ENCODE results near the gene PSTPIP1. TPM values are rescaled to one million over a fixed set of nuclear protein-coding genes. Genes with fewer than 3 reads are reported as not detected.

PSTPIP1 gene
- total and polyA plus RNA-seq, 2 of the 4 experiments (the other 2 are of a cell fraction) = 0.36 to 1.1 TPM

GRCh38 chr15:77075528-77075927 is 80.6 kb downstream of the PSTPIP1 start:
- H2BK5ac ChIP-seq (ENCODE audit: low read depth, low read length, poor library complexity, severe bottlenecking) = no peak overlapping the region
- H3K9ac ChIP-seq (ENCODE audit: low read depth, low read length) = no peak overlapping the region
- no peak overlapping the region for H4K5ac ChIP-seq (ENCODE audit: low read depth, low read length)
- H4K20me1 ChIP-seq (ENCODE audit: insufficient read depth, low read length) = no peaks in the 10 kb centered on the region
- ChIA-PET CTCF (no interaction called here), POLR2A (ENCODE audit: unreplicated experiment) (no interaction called here)
- H2AK5ac ChIP-seq (ENCODE audit: low read depth, low read length) = no peak overlapping the region
- H2BK120ac ChIP-seq (ENCODE audit: low read depth, low read length) = no peak overlapping the region
- no peaks in the 10 kb centered on the region for H3K9me3 ChIP-seq (ENCODE audit: control insufficient read depth, insufficient read depth, low read length)
- no peak overlapping the region for H3K27ac ChIP-seq (ENCODE audit: insufficient read depth, low read length)
- H2AFZ ChIP-seq (replicated peaks; ENCODE audit: low read length, poor library complexity) = no peak overlapping the region
- H3K4me3 ChIP-seq (ENCODE audit: insufficient read depth, low read depth, low read length) = no peak overlapping the region
- DNase-seq = no peak
- H3K56ac ChIP-seq (ENCODE audit: extremely low read depth, insufficient read depth, low read length) = no peak overlapping the region
- peaks cover 5% of the 10 kb centered on the region for H3K27me3 ChIP-seq (ENCODE audit: control insufficient read depth, insufficient read depth, low read length)
- H2BK15ac ChIP-seq (ENCODE audit: low read depth, low read length) = no peak overlapping the region
- H4K91ac ChIP-seq (ENCODE audit: insufficient read depth, low read depth, low read length) = no peak overlapping the region
- H2BK20ac ChIP-seq (ENCODE audit: low read depth, low read length) = no peak overlapping the region
- TF ChIP-seq SMC3 (IDR thresholded peaks at IDR 0.05; ENCODE audit: low read depth, low read length) (no peak), RCOR1 (IDR thresholded peaks at IDR 0.05; ENCODE audit: insufficient replicate concordance, low read length) (no peak), MAZ (IDR thresholded peaks at IDR 0.05; ENCODE audit: borderline replicate concordance, low read depth, low read length) (no peak), NFE2L2 (IDR thresholded peaks at IDR 0.05; ENCODE audit: low read depth, low read length) (no peak), RAD21 (IDR thresholded peaks at IDR 0.05; ENCODE audit: low read length) (no peak), CHD1 (IDR thresholded peaks at IDR 0.05; ENCODE audit: low read depth, low read length) (no peak), FOS (IDR thresholded peaks at IDR 0.05; ENCODE audit: low read depth, low read length) (no peak), BHLHE40 (IDR thresholded peaks at IDR 0.05; ENCODE audit: low read depth, low read length) (no peak)
- no peak overlapping the region for H4K8ac ChIP-seq (ENCODE audit: low read depth in 2 of 2, low read length in 2 of 2)
- dilution Hi-C loops (cut with HindIII; ENCODE audit: low sequenced_read_pairs, unreplicated experiment) = no loop called here
- no peak overlapping the region for H2AK9ac ChIP-seq (replicated peaks; ENCODE audit: low read depth, low read length, poor library complexity)
- intact Hi-C loops (cut with micrococcal nuclease) = no loop called here
- H3K14ac ChIP-seq (replicated peaks; ENCODE audit: low read depth, low read length) = no peak overlapping the region
- H3K79me1 ChIP-seq (ENCODE audit: low read depth in 1 of 2, low read length in 2 of 2) = no peaks in the 10 kb centered on the region
- no peaks in the 10 kb centered on the region; the same call in 1 of the 2 replicates for H3K4me1 ChIP-seq (ENCODE audit: control insufficient read depth, insufficient read depth, low read length)
- no peaks in the 10 kb centered on the region for H3K9me1 ChIP-seq (ENCODE audit: insufficient read depth, low read length)
- in situ Hi-C loops (cut with MboI; ENCODE audit: low sequenced_read_pairs) = no loop called here
- no TSS peak for BruUV-seq (replicated peaks)
- H3K4ac ChIP-seq (ENCODE audit: low read depth, low read length) = no peak overlapping the region
- ATAC-seq (ENCODE audit: low read depth) = no peak
- H3K4me2 ChIP-seq (ENCODE audit: low read depth, low read length) = no peak overlapping the region
- H3K18ac ChIP-seq (ENCODE audit: low read depth, low read length) = no peak overlapping the region
- WGBS, 2 experiments (ENCODE audit: extremely low coverage in 2 of 2, insufficient read length in 1 of 2) = 82% methylated on average over 5 of the region's 9 CpGs; no CpG with 5 or more reads in 1 of the 2 experiments
- no peaks in the 10 kb centered on the region for H3K36me3 ChIP-seq (ENCODE audit: control insufficient read depth, insufficient read depth, low read length)
- no peak overlapping the region for H3K23ac ChIP-seq (ENCODE audit: low read depth, low read length)
